HepG2 (cell line): ENCODE measurements around the gene ZNF700. TPM values are rescaled to one million over a fixed set of nuclear protein-coding genes. Genes with fewer than 3 reads are reported as not detected.

ENCODE experiments used
- ARNT ChIP-seq: fragments of 450-650 bp; IDR thresholded peaks from 2 replicates; pipeline ENCODE4 v1.6.1; 2017
- E2F1 ChIP-seq: sonication (generic); formaldehyde crosslinking; IDR thresholded peaks from 2 replicates; pipeline ENCODE4 v1.5.0; 2020; ENCODE audit warnings: missing genetic modification reagents
- HHEX ChIP-seq: IDR thresholded peaks from 2 replicates; pipeline ENCODE4 v1.6.1; 2016; ENCODE audit warnings: control low read depth
- HNF4G ChIP-seq, 2 experiments: sonication (generic) in 1 of 2; formaldehyde crosslinking in 1 of 2; IDR thresholded peaks; 2 replicates each; pipeline versions ENCODE4 v1.4.0 to v1.6.1; 2011 to 2020; ENCODE audit warnings: borderline replicate concordance in 2 of 2, low read depth in 2 of 2, mild to moderate bottlenecking in 2 of 2, low read length in 1 of 2, missing genetic modification reagents in 1 of 2, moderate library complexity in 1 of 2
- ONECUT2 ChIP-seq: sonication (generic); formaldehyde crosslinking; IDR thresholded peaks from 2 replicates; pipeline ENCODE4 v1.4.0; 2020; ENCODE audit warnings: missing genetic modification reagents
- REXO4 ChIP-seq: sonication (generic); formaldehyde crosslinking; IDR thresholded peaks from 2 replicates; pipeline ENCODE4 v1.8.0; 2022; ENCODE audit warnings: missing genetic modification reagents, mild to moderate bottlenecking, borderline replicate concordance
- SAP130 ChIP-seq: IDR thresholded peaks from 2 replicates; pipeline ENCODE4 v1.6.1; 2016; ENCODE audit warnings: low read depth
- SRF ChIP-seq: IDR thresholded peaks from 2 replicates; pipeline ENCODE4 v1.6.1; 2011; ENCODE audit warnings: mild to moderate bottlenecking, low read depth, low read length, moderate library complexity
- ZNF121 ChIP-seq: sonication (generic); formaldehyde crosslinking; IDR thresholded peaks from 2 replicates; pipeline ENCODE4 v1.5.0; 2020; ENCODE audit warnings: mild to moderate bottlenecking, missing genetic modification reagents
- ZNF644 ChIP-seq: IDR thresholded peaks from 2 replicates; pipeline ENCODE4 v1.6.1; 2016; ENCODE audit warnings: low read depth
- polyA plus RNA-seq, 8 experiments: library from polyadenylated mRNA; depleted of rRNA in 3 of 8; stranded (reverse) in 7 of 8; unstranded in 1 of 8; fragments of >200 nt; fragmentation: Illumina TruSeq in 4 of 8; extraction: Trizol in 4 of 8; gene quantifications; 2 replicates each; pipeline versions ENCODE4 v1.2.1 to v1.2.3, GENCODE V29; 2011 to 2016; ENCODE audit warnings: low read depth in 4 of 8, missing spikeins in 1 of 8, mixed read lengths in 1 of 8; ENCODE audit not compliant: insufficient read depth in 1 of 8
- total RNA-seq, 5 experiments: library from RNA; depleted of rRNA; stranded (reverse); fragments of >200 nt; fragmentation: Illumina TruSeq; extraction: Trizol; gene quantifications; 2 replicates each; pipeline ENCODE4 v1.2.3, GENCODE V29; 2016; ENCODE audit warnings: low read depth in 1 of 5
- TF ChIP-seq, protein P1 (sequence below): IDR thresholded peaks from 2 replicates; pipeline ENCODE4 v1.6.1; 2016; ENCODE audit warnings: missing genetic modification reagents, missing compliant biosample characterization
- TF ChIP-seq, protein P2 (sequence below): sonication (generic); formaldehyde crosslinking; conservative IDR thresholded peaks from 2 replicates; pipeline ENCODE4 v1.4.0; 2020; ENCODE audit warnings: missing genetic modification reagents
- TF ChIP-seq, protein P3 (sequence below): sonication (generic); formaldehyde crosslinking; IDR thresholded peaks from 2 replicates; pipeline ENCODE4 v1.4.0; 2020; ENCODE audit warnings: mild to moderate bottlenecking, missing genetic modification reagents
- TF ChIP-seq, protein P4 (sequence below), 2 experiments: sonication (generic) in 1 of 2; formaldehyde crosslinking in 1 of 2; IDR thresholded peaks; 2 replicates each; pipeline versions ENCODE4 v1.5.1 to v1.6.1; 2011 to 2020; ENCODE audit warnings: borderline replicate concordance in 1 of 2, low read depth in 1 of 2, low read length in 1 of 2, mild to moderate bottlenecking in 1 of 2, missing genetic modification reagents in 1 of 2, moderate library complexity in 1 of 2
- TF ChIP-seq, protein P5 (sequence below): sonication (generic); formaldehyde crosslinking; IDR thresholded peaks from 2 replicates; pipeline ENCODE4 v1.4.0; 2020; ENCODE audit warnings: mild to moderate bottlenecking, missing genetic modification reagents
- TF ChIP-seq, protein P6 (sequence below): sonication (generic); formaldehyde crosslinking; IDR thresholded peaks from 2 replicates; pipeline ENCODE4 v1.4.0; 2020; ENCODE audit warnings: missing genetic modification reagents

Gene ZNF700
- total and polyA plus RNA-seq, 2 of the 13 experiments (the other 11 are each of a cell fraction or from before 2014, with no cell fraction given) = 6.0 to 12.8 TPM

DNA sequence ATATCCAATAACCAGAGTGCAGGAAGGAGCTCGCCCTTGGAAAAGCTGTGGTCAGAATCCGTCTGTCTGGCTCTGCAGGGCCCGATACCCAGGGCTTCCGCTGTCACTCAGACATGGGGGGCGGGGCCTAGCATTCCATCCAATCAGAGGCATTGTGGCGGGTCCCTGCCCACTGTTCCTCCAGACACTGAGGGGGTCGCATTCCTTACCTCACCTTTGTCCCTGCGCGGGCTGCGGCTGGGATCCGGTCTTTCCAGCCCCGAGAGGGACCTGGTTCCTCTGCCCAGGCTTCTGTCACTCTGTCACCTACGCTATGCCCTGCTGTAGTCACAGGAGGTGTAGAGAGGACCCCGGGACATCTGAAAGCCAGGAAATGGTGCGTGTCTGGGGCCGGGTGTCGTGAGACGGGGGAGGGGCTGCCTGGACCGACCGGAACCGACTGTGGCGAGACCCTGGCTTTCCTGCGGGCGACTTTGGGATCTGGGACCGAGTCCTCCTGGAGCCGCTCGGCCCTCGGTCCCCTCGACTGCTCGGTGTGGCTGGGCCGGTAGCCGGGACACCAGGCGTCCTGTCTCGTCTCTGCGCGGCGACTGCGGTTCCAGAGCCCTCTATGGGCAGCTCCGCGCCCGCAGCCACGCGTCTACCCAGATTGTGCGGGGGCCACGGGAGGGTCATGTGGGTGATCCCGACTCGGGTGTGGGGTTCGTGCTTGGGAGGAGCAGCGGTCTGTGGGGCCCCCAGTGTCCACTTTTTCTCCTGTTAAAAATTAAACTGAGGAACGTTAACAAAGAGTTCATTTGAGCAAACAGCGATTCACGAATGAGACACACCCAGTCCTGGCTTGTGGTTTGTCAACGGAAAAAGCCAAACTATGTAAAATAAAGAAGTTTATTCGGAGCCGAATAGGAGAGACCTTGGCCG lies 37.0 kb upstream of the ZNF700 start, which contains the start of gene ZNF69 (continued):
- TF ChIP-seq ZNF121 = peak; percentile 91
- TF ChIP-seq, protein P1, sequence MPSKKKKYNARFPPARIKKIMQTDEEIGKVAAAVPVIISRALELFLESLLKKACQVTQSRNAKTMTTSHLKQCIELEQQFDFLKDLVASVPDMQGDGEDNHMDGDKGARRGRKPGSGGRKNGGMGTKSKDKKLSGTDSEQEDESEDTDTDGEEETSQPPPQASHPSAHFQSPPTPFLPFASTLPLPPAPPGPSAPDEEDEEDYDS (CRISPR knock-in tag) = peak; percentile 92
- peak; percentile 56; the same call in 1 of the 2 replicates for TF ChIP-seq E2F1 (CRISPR knock-in tag)
- TF ChIP-seq, protein P2, sequence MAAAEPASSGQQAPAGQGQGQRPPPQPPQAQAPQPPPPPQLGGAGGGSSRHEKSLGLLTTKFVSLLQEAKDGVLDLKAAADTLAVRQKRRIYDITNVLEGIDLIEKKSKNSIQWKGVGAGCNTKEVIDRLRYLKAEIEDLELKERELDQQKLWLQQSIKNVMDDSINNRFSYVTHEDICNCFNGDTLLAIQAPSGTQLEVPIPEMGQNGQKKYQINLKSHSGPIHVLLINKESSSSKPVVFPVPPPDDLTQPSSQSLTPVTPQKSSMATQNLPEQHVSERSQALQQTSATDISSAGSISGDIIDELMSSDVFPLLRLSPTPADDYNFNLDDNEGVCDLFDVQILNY = no peak
- TF ChIP-seq, protein P3, sequence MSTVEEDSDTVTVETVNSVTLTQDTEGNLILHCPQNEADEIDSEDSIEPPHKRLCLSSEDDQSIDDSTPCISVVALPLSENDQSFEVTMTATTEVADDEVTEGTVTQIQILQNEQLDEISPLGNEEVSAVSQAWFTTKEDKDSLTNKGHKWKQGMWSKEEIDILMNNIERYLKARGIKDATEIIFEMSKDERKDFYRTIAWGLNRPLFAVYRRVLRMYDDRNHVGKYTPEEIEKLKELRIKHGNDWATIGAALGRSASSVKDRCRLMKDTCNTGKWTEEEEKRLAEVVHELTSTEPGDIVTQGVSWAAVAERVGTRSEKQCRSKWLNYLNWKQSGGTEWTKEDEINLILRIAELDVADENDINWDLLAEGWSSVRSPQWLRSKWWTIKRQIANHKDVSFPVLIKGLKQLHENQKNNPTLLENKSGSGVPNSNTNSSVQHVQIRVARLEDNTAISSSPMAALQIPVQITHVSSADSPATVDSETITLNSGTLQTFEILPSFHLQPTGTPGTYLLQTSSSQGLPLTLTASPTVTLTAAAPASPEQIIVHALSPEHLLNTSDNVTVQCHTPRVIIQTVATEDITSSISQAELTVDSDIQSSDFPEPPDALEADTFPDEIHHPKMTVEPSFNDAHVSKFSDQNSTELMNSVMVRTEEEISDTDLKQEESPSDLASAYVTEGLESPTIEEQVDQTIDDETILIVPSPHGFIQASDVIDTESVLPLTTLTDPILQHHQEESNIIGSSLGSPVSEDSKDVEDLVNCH (CRISPR knock-in tag) = 0 out of 2 replicates have a peak, but pooled peaks have one; percentile 67
- no peak for TF ChIP-seq ARNT
- TF ChIP-seq SAP130 (CRISPR knock-in tag) = peak; percentile 82
- TF ChIP-seq ZNF644 (CRISPR knock-in tag) = no peak
- TF ChIP-seq, protein P4, sequence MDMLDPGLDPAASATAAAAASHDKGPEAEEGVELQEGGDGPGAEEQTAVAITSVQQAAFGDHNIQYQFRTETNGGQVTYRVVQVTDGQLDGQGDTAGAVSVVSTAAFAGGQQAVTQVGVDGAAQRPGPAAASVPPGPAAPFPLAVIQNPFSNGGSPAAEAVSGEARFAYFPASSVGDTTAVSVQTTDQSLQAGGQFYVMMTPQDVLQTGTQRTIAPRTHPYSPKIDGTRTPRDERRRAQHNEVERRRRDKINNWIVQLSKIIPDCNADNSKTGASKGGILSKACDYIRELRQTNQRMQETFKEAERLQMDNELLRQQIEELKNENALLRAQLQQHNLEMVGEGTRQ (IDR thresholded peaks at IDR 0.05; ENCODE audit: low read depth, low read length) = no peak
- TF ChIP-seq, protein P4 (CRISPR knock-in tag; IDR thresholded peaks at IDR 0.05; ENCODE audit: borderline replicate concordance) = peak; percentile 66; the same call in 1 of the 2 replicates
- peak; percentile 49; the same call in 1 of the 2 replicates for TF ChIP-seq HNF4G (IDR thresholded peaks at IDR 0.05; ENCODE audit: borderline replicate concordance, low read depth, low read length)
- peak; percentile 64 for TF ChIP-seq HNF4G (CRISPR knock-in tag; IDR thresholded peaks at IDR 0.05; ENCODE audit: borderline replicate concordance, low read depth)
- TF ChIP-seq HHEX (CRISPR knock-in tag) = no peak
- TF ChIP-seq, protein P5, sequence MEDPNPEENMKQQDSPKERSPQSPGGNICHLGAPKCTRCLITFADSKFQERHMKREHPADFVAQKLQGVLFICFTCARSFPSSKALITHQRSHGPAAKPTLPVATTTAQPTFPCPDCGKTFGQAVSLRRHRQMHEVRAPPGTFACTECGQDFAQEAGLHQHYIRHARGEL = no peak
- TF ChIP-seq SRF = no peak
- TF ChIP-seq ONECUT2 (CRISPR knock-in tag) = no peak
- TF ChIP-seq REXO4 = no peak
- TF ChIP-seq, protein P6, sequence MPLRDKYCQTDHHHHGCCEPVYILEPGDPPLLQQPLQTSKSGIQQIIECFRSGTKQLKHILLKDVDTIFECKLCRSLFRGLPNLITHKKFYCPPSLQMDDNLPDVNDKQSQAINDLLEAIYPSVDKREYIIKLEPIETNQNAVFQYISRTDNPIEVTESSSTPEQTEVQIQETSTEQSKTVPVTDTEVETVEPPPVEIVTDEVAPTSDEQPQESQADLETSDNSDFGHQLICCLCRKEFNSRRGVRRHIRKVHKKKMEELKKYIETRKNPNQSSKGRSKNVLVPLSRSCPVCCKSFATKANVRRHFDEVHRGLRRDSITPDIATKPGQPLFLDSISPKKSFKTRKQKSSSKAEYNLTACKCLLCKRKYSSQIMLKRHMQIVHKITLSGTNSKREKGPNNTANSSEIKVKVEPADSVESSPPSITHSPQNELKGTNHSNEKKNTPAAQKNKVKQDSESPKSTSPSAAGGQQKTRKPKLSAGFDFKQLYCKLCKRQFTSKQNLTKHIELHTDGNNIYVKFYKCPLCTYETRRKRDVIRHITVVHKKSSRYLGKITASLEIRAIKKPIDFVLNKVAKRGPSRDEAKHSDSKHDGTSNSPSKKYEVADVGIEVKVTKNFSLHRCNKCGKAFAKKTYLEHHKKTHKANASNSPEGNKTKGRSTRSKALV = peak; percentile 77
